HG03139 (cell line): ENCODE results near the gene ARFGEF2.
"Not testable (repeated sequence)": the region's sequence is repeated elsewhere in the genome, so short reads cannot be mapped to it uniquely, and the experiment has no call there.

Experiments
- ATAC-seq: cut with Tn5 transposase; IDR thresholded peaks from one replicate; pipeline ENCODE4 v1.9.1; 2021; ENCODE audit not compliant: unreplicated experiment

The ARFGEF2 gene

GRCh38 chr20:48984575-48985219 lies 63.2 kb downstream of the ARFGEF2 start:
- ATAC-seq = no peak

DNA sequence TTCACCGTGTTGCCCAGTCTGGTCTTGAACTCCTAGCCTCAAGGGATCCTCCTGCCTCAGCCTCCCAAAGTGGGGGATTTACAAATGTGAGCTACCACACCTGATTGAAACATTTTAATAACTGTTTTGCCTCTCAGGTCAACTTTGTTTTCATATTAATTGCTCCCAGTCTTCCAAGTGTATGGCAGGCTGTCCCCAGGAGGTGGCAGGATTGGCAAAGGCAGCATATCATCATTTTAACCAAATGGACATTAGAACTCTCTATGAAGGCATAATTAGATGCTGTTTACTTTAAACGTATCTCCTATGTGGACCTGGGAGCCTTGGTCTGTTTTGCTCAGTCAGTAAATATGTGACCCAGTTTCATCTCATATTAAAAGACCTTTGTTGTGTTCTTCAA lies 65.4 kb downstream of the ARFGEF2 start:
- ATAC-seq = no peak

DNA sequence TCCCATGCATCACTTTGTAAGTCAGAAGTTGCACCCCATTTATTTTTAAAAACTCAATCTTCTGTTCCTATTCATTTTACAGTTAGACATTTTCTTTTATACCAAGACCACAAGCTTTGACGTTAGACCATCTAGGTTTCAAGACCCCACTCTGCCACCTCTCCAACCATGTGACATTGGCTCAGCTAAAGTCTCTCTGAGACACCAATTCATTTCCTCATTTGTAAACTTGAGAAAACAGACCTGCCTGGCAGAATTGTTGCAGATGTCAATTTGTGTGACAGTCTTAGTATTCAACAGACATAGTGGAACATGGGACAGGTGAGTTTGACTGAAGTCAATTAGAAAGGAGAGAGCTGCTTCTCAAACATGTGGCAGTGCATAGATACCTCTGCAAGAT lies 69.0 kb downstream of the ARFGEF2 start:
- no peak for ATAC-seq

- no peak for ATAC-seq
These were observed 74.1 kb downstream of the ARFGEF2 start for GRCh38 chr20:48995589-48995988.

DNA sequence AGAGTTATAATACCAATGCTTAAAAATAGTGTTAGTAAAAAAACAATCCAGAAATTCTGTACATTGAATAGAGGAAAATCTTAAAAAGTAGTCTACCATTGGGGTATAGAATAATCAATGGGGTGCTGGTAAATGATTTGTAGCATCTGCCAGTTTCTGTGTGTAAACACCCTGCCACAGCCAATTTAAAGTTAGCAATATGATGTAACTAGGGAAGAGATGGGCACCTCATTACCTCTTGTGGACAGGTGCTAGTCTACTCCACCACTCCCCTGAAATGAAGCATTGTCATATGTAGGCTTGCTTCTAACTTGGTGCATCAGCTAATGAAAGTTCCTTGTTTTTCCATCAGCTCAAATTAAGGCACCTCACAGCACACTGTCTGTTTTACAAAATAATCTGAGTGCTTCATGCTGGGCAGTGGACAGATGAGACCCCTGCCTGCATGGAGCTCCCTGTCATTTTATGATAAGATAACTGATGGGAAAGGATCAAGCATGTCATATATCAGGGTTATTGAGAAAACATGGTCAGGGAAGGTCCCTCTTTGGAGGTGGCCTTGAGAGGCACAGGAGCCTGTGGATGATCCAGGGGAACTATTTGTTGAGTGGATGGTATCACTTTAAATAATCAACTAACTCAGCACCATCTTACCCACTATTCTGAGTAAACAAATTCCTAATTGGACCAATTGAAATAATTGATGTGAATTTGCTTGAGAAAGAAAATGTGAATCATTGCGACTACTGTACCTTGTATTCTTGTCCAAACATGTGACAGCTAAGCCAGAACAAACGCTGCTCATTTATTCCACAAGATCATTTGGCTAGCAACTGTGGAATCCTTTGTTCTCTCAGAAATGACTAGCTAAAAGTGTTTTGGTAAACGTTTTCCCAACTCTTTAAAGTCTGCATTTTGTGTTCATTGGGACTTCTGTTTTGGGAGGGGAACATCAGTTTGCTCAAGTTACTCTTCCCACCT lies 78.7 kb downstream of the ARFGEF2 start:
- ATAC-seq = no peak

- ATAC-seq = no peak
These were observed 80.2 kb downstream of the ARFGEF2 start for GRCh38 chr20:49001741-49002140.

DNA sequence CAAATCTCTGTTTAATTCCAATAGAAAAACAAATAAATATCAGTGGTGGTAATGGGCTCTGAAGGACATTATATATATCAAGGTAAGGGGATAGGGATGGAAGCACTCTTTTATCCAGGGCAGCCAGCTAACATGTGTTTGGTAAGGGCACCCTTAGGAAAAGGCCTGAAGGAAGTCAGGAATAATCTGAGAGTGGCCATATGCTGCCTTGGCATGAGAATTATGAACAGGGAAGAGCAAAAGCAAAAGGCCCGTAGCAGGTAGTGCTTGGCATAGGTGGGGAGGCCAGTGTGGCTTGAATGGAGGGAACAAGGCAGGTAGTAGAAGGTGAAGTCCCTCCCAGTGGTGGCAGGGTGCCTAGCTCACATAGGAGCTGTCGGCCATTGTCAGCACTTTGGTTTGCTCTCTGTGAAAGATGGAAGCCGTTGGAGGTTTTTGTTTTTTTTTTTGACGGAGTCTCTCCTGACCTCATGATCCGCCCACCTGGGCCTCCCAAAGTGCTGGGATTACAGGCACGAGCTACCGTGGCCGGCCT lies 85.0 kb downstream of the ARFGEF2 start:
- ATAC-seq = no peak

GRCh38 chr20:49009899-49010631 lies 88.6 kb downstream of the ARFGEF2 start:
- no peak for ATAC-seq

DNA sequence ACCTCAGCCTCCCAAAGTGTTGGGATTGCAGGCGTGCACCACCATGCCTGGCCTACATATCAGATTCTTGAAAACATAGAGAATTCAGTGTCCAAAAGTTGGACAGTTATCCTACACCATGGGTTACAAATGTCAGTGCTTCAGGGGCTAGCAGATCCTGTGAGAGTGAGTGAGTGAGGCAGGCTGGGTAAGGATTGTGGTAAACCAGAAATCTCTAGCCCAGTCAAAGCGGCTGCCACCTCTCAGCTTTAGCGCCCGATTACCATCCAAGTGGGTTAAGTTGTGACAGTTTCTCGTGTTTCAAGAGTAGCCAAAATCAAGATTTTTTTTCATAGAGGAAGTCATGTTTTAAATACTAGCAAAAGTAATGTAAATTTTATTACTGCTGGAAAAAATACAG lies 102.7 kb downstream of the ARFGEF2 start:
- ATAC-seq = no peak

GRCh38 chr20:49028177-49028576 lies 106.7 kb downstream of the ARFGEF2 start:
- ATAC-seq = not testable (repeated sequence)

DNA sequence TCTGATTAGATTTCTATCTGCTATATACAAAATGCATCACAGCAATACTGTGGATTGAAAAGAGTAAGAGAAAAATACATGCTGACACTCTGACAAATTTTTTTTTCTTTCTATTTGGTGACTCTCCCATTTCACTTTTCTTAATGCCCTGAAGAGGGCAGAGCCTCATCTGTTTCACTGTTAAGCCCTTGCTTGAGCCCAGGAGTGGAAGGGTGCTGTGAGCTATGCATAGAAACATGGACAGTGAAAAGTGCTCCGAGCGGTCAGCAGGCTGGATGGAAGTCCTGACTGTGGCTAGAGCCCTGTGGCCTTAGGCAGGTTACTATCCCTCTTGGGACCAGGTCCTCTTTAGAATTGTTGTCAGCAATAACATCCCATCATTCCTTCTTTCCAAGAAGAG lies 107.2 kb downstream of the ARFGEF2 start:
- no peak for ATAC-seq

DNA sequence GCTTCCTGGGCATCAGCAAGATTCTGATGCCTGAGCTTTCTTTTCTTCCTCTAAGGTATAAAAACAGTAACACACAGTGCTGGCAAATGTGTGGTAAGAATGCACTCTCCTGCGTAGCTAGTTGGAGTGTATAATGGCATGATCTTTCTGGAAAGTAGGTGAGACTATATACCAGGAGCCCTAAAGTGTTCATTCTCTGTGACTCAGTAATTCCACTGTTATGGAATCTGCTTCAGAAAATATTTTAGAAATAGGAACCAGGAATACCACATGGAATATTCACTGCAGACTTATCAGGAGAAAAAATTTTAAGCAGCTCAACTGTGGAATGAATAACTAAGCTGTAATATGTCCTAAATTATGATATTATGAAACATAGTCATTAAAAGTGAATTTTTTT lies 107.7 kb downstream of the ARFGEF2 start:
- no peak for ATAC-seq

GRCh38 chr20:49030954-49031619 lies 109.6 kb downstream of the ARFGEF2 start:
- ATAC-seq = no peak

DNA sequence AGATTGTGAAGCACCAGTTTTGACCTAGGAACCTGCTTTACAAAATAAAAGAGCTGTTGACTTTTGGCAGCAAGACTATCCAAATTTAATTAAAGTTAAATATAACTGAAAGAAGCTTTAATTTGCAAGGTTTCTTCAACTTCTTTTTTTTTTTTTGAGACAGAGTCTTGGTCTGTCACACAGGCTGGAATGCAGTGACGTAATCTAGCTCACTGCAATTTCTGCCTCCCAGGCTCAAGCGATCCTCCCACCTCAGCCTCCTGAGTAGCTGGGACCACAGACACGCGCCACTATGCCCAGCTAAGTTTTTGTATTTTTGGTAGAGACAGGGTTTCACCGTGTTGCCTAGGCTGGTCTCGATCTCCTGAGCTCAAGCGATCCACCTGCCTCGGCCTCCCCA lies 110.9 kb downstream of the ARFGEF2 start:
- no peak for ATAC-seq

- no peak for ATAC-seq
These were observed 112.7 kb downstream of the ARFGEF2 start for GRCh38 chr20:49034070-49034732.

DNA sequence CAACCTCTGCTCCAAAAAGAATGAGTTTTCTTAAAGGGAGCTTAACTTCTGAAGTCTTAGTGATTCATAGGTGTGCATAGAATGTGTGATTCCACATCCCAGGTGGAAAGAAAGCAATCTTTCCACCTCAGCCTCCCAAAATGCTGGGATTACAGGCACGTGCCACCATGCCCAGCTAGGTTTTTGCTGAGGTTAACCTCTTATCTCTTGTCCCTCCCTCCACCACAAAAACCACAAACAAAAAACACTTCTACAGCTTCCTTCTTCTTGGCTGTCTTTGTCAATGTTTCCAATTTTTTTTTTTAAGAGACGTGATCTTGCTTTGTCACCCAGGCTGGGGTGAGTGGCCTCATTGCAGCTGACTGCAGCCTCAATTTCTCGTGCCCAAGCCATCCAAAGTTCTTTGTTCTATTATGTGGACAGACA lies 116.5 kb downstream of the ARFGEF2 start:
- no peak for ATAC-seq

DNA sequence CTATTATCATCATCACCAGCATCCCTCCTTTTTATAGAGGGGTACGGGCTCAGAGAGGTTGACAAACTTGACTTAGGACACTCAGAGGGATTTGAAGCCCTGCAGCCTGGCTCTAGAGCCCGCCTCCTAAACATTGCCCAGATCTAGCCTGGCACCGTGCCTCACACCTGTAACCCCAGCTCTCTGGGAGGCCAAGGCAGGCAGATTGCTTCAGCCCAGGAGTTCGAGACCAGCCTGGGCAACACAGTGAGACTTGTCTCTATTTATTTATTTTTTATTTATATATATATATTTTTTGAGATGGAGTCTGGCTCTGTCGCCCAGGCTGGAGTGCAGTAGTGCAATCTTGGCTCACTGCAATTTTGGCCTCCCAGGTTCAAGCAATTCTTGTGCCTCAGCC lies 118.3 kb downstream of the ARFGEF2 start:
- no peak for ATAC-seq

DNA sequence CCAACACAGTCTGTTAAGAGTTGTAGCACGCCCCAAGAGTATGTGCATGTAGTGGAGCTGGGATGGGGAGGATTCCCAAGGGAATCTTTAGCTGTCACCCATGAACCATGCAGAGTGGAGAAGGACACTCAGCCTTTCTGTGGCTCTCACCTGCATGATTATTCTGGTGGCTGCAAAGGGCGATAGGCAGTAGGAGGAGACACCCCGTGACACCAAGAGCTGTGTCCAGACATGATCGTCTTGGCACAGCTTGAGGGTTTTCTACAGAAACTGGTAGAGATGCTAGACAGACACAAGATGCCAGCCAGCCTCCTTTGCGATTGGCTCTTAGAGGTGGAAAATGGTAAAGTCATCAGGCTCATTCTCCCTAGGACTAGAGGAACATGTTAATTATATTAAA lies 121.5 kb downstream of the ARFGEF2 start:
- no peak for ATAC-seq

DNA sequence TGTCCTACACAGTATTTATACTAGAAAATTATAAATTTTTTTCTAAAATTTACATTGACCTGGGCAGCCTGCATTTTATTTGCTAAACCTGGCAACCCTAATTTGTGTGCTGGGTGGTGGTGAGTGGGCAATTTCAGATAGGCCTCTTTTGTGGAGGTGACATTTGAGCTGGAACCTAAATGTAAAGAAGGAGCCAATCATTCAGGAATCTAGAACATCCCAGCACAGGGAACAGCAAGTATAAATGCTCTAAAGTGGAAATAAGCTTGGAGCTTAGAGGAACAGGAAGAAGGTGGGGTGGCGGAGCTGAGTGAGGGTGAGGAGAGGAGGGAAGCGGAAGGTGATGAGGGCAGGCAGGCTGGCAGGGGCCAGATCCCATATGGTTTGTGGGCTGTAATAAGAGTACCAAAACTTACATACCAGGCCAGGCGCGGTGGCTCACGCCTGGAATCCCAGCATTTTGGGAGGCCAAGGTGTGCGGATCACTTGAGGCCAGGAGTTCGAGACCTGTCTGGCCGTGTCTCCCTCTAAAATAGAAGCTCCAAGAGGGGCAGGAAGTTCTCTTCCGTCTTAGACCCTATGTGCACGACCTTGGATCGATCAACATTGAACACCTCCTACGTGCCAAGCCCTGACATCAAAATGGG lies 124.1 kb downstream of the ARFGEF2 start:
- no peak for ATAC-seq
